ENCODE data around the gene NHEJ1.

DNA sequence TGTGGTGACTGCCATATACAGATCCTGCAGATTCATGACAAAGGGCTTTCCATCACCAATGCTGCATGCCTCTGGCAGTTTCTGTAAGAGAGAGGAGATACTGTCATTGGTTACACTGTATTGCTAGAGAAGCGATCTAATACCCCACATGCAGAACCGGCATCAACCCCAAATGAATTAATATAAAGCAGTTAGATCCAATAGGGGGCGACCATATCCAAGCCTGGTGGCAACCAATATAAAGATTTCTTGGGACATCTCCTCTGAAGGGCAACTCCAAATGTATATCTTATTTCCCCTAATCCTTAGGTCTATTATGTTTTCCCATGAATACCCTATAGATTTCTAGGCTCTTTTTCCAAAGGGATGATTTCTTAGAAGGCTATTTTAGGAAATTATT, 82.5 kb downstream of the NHEJ1 start:
- no peak for TF ChIP-seq CTCF (conservative IDR thresholded peaks at IDR 0.05 in 1 of 2, IDR thresholded peaks at IDR 0.05 in 1 of 2; ENCODE audit: extremely low read depth in 1 of 2, insufficient read depth in 1 of 2, low read depth in 1 of 2, low read length in 2 of 2)
- TF ChIP-seq EZH2 (IDR thresholded peaks at IDR 0.05; ENCODE audit: borderline replicate concordance, low read length): no peak
